Progenitor cell of endocrine pancreas (in vitro differentiated cells): ENCODE results near the gene IGF1R. TPM values are rescaled to one million over a fixed set of nuclear protein-coding genes. Genes with fewer than 3 reads are reported as not detected.

Source experiments
- DNase-seq: peaks from one replicate; pipeline ENCODE4 v3.0.0; 2021; ENCODE audit warnings: low spot score; ENCODE audit not compliant: unreplicated experiment
- H3K27ac Mint-ChIP-seq: 2 replicates; pipeline ENCODE4 v1.8.0; 2021; ENCODE audit warnings: mild to moderate bottlenecking, moderate library complexity, mixed read lengths
- H3K27me3 Mint-ChIP-seq: 2 replicates; pipeline ENCODE4 v1.8.0; 2021; ENCODE audit warnings: mixed read lengths
- H3K36me3 Mint-ChIP-seq: 2 replicates; pipeline ENCODE4 v1.8.0; 2022; ENCODE audit warnings: mixed read lengths; ENCODE audit not compliant: insufficient read depth
- H3K4me1 Mint-ChIP-seq: 2 replicates; pipeline ENCODE4 v1.8.0; 2021; ENCODE audit warnings: low read depth, mixed read lengths
- H3K4me3 Mint-ChIP-seq: 2 replicates; pipeline ENCODE4 v1.8.0; 2021; ENCODE audit warnings: low read depth, mild to moderate bottlenecking, moderate library complexity, mixed read lengths
- H3K9me3 Mint-ChIP-seq: 2 replicates; pipeline ENCODE4 v1.8.0; 2021; ENCODE audit warnings: low read depth, mixed read lengths
- CTCF ChIP-seq: fragments of 200-600 bp; sonication (generic); IDR thresholded peaks from one replicate; pipeline ENCODE4 v1.5.0; 2021; ENCODE audit warnings: antibody characterized with exemption, mild to moderate bottlenecking; ENCODE audit not compliant: unreplicated experiment
- total RNA-seq: library from RNA; stranded (reverse); gene quantifications from 2 replicates; pipeline ENCODE4 v1.2.1, GENCODE V29; 2021

The IGF1R gene
- total RNA-seq, 1 donor from 2014 or later = 106 TPM

- H3K4me1 Mint-ChIP-seq = peaks cover 46% of the 10 kb centered on the region
- no peak overlapping the region for H3K27ac Mint-ChIP-seq
- no peak for DNase-seq
- H3K27me3 Mint-ChIP-seq = no peaks in the 10 kb centered on the region
- TF ChIP-seq CTCF = no peak
- H3K4me3 Mint-ChIP-seq = no peak overlapping the region
- H3K9me3 Mint-ChIP-seq = peaks cover 6% of the 10 kb centered on the region
- peaks cover 2% of the 10 kb centered on the region for H3K36me3 Mint-ChIP-seq
Observed at GRCh38 chr15:98860281-98861041, 212.1 kb downstream of the IGF1R start.

- H3K36me3 Mint-ChIP-seq = peaks cover 7% of the 10 kb centered on the region
- H3K27ac Mint-ChIP-seq = no peak overlapping the region
- no peaks in the 10 kb centered on the region for H3K27me3 Mint-ChIP-seq
- peaks cover 6% of the 10 kb centered on the region for H3K9me3 Mint-ChIP-seq
- no peak for TF ChIP-seq CTCF
- no peak for DNase-seq
- H3K4me1 Mint-ChIP-seq = peaks cover 43% of the 10 kb centered on the region
- no peak overlapping the region for H3K4me3 Mint-ChIP-seq
Observed at GRCh38 chr15:98861188-98861587, 212.8 kb downstream of the IGF1R start.

GRCh38 chr15:98863983-98864382, 215.6 kb downstream of the IGF1R start:
- peaks cover 28% of the 10 kb centered on the region for H3K4me1 Mint-ChIP-seq
- no peak for DNase-seq
- H3K36me3 Mint-ChIP-seq = peaks cover 8% of the 10 kb centered on the region
- no peak overlapping the region for H3K27ac Mint-ChIP-seq
- no peak overlapping the region for H3K4me3 Mint-ChIP-seq
- no peak for TF ChIP-seq CTCF
- H3K9me3 Mint-ChIP-seq = peaks cover 6% of the 10 kb centered on the region
- H3K27me3 Mint-ChIP-seq = no peaks in the 10 kb centered on the region

GRCh38 chr15:98865397-98866339, 217.3 kb downstream of the IGF1R start:
- TF ChIP-seq CTCF = no peak
- Mint-ChIP-seq H3K4me3 (no peak overlapping the region), H3K27ac (peak overlapping the region; percentile 27), H3K4me1 (peaks cover 14% of the 10 kb centered on the region), H3K27me3 (no peaks in the 10 kb centered on the region), H3K9me3 (peaks cover 6% of the 10 kb centered on the region), H3K36me3 (peaks cover 8% of the 10 kb centered on the region)
- DNase-seq = no peak

GRCh38 chr15:98866511-98866910, 218.2 kb downstream of the IGF1R start:
- Mint-ChIP-seq H3K4me3 (no peak overlapping the region), H3K9me3 (peaks cover 6% of the 10 kb centered on the region), H3K27me3 (no peaks in the 10 kb centered on the region), H3K4me1 (peaks cover 9% of the 10 kb centered on the region), H3K36me3 (peaks cover 10% of the 10 kb centered on the region), H3K27ac (peak overlapping the region; percentile 82)
- TF ChIP-seq CTCF = no peak
- no peak for DNase-seq
